Measurements from ENCODE around the gene SRGAP3.

- no peak for TF ChIP-seq EZH2 (IDR thresholded peaks at IDR 0.05; ENCODE audit: insufficient read depth, poor library complexity, severe bottlenecking)
- no peak for TF ChIP-seq EZH2phosphoT487 (IDR thresholded peaks at IDR 0.05; ENCODE audit: insufficient read depth, low read depth)
These were observed 65.0 kb downstream of the SRGAP3 start for GRCh38 chr3:9184461-9184835.
